DOHH2 (cell line): ENCODE results near the gene STK32C.

ENCODE experiments used
- CTCF ChIP-seq: fragments of 200-600 bp; sonication (generic); IDR thresholded peaks from one replicate; pipeline ENCODE4 v1.5.1; 2014; ENCODE audit warnings: antibody characterized with exemption, mild to moderate bottlenecking, low read depth, low read length; ENCODE audit not compliant: poor library complexity, severe bottlenecking
- EZH2phosphoT487 ChIP-seq: fragments of 200-600 bp; sonication (generic); IDR thresholded peaks from 2 replicates; pipeline ENCODE4 v1.6.1; 2017; ENCODE audit warnings: borderline replicate concordance, mild to moderate bottlenecking, antibody characterized with exemption, low read length, moderate library complexity, mixed read lengths

GRCh38 chr10:132259702-132260482 lies 47.9 kb downstream of the STK32C start:
- no peak for TF ChIP-seq CTCF
- TF ChIP-seq EZH2phosphoT487, result no peak
